EH (cell line): Measurements from ENCODE around the gene GNAO1.

ENCODE experiments used
- DNase-seq: peaks from one replicate; pipeline ENCODE4 v3.0.0-alpha.2; 2015; ENCODE audit warnings: low read depth

Gene GNAO1

DNA sequence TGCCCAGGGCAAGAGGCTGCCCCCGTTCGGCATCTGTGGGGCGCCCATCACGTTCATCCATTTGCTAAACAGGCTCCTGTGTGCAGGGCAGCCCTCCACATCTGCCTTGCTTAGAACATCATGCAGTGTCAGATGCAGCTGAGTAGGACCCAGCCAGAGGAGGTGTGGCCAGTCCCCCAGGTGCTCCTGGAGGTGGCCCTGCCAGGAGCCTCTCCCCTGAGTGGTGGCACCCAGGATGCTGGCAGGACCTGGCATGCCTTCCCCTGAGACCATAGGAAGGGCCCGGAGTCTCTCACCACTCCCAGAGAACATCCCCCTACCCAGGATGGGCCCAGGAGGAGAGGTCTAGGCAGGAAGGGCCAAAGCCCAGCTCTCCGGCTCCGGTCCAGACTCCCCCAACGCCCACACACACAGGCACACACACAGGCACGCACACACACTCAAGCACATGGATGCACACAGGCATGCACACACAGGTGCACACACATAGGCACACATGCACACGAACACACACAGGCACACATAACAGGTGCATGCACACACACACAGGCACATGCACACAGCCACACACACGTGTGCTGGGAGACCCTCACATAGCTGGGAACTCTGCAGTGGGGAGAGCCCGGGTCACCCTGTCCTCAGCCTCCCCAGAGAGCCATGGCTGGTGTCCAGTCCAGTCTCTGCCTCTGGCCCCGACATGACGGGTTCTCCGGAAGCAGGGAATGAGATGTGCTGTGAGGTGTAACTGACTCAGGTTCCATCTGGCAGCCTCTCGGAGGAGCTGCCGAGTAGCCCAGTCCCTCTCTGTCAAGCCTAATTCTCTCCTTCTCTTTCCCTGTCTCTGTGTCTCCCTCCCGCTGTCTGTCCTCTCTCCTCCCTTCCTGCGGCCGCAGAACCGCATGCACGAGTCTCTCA lies 159.5 kb downstream of the GNAO1 start:
- no peak for DNase-seq

DNA sequence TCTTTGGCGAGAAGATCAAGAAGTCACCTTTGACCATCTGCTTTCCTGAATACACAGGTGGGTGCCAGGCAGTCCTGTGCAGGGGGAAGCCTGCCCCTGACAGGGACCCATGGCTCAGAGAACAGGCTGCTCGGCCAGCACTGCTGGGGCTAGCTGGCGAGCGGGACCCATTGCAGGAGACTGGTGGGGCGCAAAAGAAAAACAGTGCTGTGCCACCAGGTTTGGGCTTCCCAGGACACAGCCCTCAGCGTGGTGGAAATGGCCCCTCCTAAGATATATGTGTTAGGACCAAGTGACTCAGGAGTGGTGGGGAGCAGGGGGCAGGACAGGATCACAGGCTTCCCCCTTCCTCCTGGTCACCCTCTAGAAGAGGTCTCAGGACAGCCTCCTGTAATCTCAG lies 160.2 kb downstream of the GNAO1 start:
- DNase-seq: no peak

DNA sequence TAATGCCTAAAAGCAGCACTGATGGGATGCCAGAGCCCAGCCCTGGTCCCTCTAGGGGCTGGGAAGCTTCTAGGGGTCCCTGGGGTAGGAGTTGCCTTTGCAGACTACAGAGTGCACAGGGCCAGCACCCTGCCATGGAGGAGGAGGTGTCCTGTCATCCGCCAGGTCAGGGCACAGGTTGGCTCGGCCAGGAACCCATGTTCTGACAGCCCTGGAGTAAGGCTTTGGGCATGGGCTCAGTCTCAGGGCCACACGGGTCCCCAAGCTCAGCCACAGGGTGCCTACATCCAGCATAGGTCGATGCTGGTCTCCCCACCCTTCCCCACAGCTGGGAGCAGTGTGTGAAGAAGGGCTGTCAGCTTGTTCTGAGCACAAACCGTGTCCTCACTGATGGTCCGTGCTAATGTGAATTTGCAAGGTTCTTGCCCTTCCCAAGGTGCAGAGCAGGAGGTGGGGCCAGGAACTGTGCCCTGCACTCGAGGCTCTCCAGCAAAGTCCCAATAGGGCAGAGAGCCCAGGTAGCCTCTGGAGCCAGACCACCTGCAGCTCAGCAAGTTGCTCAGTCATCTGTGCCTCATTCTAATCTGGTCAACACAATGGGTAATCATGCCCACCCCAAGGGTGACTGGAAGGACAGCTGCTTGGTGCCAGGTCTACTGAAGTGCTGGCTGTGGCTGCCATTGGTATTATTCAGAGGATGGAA lies 161.2 kb downstream of the GNAO1 start:
- DNase-seq: no peak

DNA sequence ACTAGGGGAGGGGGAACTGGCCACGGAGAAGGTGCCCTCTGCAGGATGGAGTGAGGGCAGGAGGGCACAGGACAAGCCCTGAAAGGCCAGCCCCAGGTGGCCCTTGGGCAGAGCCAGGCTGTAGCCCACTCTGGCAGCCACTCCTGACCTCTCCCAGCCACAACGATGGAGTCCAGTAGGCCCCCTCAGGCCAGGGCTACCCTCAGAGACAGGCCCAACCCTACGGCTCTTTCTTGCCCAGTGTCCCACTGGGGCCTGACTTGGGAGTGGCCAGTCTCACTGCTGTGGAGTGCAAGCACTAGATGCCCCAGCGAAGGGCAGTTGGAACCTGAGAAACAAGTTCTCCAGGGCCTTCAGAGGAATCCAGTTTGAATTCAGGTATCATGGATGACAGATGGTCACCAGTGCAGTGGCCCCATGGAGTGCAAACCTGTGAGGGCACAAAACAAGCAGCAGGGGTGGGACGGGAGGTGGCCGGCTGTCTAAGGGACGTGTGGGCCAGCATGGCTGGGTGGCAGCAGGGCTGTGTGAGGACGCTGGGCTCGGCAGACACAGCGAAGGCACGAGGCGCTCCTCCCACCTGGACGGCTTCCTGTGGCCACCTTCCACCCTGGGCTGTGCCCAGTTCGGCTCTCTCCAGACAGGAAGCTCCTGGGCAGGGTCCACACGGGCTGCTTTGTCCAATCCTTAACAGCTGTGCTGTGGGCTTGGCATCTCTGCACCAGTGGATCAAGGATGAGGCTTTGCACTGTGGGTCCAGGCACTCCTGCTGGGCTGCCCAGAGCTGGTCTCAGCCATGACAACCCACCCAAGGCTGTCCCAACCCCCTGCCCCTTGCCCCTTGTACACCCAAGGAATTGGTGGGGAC lies 162.0 kb downstream of the GNAO1 start:
- DNase-seq: no peak

DNA sequence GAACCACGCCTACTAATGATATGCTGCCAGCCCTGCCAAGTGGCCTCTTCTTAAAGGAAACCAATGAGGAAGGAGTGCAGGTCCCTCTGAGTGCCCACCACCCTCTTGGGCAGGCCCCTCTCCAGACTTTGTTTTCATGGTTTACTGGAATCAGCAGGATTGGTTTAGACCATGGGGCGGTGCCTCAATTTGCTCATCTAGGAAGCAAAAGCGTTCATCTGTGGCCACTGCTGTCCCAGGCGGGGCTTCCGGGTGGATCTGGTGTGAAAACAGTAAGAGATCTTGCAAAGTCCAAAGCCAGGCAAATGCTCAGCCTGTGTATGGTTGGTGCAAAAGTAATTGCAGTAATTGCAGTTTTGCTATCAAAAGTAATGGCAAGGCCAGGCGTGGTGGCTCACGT lies 162.7 kb downstream of the GNAO1 start:
- no peak for DNase-seq

DNA sequence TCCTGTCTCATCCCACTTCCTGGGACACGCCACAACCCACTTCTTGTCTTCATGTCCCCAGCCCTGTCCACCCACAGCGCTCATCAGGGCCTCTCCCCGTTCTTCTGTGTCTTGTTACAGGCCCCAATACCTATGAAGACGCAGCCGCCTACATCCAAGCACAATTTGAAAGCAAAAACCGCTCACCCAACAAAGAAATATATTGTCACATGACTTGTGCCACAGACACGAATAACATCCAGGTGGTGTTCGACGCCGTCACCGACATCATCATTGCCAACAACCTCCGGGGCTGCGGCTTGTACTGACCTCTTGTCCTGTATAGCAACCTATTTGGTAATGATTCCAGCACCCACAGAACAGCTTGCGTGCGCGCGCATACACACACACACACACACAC lies 163.5 kb downstream of the GNAO1 start:
- no peak for DNase-seq

DNA sequence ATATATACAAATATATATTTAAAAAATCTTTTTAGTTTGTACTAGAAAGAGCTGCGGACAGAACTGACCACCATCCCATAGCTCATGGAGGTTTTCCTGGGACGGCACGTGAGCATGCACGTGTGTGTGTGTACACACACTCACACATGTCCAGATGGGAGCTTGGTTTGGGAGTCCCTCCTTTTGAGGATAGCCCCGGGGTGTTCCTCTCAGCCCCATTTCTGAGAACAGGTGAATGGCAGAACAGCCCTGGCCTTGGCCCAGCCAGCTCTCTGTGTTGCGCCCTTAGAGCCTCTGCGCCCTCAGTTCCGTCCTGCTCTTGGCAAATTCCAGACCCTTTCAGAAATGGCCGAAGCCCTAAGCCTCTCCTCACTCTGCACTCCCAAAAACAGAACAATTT lies 163.9 kb downstream of the GNAO1 start:
- no peak for DNase-seq

DNA sequence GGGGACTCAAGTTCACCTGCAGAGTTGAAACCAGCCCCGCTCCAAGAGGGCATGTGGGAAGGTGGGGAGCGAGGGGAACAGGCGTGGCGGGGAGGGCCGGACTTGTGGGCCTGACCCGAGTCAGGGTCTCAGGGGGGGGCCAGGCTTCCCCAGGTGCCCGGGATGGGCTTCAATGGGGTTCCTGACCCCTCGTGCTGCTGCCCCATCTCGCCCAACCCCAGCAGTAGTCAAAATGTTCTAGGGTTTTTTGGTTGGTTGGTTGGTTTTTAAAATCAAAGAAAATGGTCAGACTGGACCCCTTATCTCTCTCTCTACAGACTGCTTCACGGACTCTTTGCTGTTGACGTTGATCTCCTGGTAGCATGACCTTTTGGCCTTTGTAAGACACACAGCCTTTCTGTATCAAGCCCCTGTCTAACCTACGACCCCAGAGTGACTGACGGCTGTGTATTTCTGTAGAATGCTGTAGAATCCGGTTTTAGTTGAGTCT lies 164.5 kb downstream of the GNAO1 start:
- no peak for DNase-seq

DNA sequence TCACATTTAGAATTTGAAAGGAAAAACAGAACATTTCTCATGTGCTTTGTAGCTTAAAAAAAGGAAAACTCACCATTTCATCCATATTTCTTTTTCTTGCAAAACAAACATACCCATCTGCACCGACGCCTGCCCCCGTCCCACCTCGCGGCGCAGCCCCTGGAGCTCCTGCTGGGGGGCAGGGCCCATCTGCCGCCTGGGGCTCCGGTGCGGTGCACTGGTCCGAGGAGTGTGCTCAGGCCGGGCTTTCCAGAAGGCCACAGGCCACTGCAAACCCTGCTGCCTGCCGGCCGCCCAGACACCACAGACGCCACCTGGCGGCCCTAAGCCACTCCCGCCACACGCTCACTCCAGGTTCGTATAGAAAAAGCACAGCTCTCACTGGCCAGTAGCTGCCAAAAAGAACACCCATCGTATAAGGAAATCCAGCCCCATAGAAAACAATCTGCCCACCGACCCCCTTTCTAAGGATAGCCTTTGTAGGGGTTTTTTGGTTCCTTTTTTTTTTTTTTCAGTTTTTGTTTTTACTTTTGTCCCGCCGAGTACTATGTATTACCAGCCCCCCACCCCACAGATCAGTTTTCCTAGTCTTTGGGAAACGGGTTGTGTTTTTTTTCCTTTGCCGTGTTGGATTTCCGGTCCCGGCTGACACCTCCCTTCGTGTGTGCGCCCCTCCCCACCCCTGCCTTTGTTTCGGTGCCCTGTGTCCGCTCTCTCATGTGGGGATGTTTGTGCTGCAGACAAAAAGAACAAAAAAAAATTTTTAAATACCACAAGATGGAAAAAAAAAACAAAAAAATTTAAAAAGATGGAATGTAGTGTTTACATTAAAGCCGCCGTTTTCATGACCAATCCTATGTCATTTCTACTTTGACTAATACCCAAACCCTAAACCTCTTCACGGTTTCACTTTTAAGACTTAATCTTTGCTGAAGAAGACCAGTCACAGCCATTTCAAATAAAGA lies 165.3 kb downstream of the GNAO1 start:
- peak; percentile 87 for DNase-seq

DNA sequence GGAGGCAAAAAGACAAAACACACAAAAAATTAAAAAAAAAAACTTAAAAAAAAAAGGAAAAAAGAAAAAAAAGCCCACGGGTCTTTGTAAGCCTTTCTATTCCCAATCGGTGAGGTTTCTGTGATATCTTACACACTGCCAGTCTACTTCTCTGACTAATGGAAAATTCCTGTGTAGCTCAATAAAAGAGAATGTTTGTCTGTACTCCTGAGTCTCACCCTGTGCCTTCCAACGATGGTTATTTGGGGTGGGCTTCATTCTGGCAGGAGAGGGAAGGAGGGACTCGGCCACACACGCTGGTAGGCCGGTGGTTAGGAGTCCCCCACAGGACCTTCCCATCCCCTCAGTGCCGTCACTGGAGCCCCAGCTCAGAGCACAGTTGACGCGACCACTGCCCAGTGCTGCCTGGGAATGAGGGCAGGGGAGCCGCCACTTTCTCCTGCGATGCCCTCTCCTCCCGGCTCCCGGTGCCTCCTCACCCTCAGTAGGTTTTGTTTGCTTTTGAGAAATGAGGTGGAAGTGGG lies 166.0 kb downstream of the GNAO1 start:
- DNase-seq: peak; percentile 73

DNA sequence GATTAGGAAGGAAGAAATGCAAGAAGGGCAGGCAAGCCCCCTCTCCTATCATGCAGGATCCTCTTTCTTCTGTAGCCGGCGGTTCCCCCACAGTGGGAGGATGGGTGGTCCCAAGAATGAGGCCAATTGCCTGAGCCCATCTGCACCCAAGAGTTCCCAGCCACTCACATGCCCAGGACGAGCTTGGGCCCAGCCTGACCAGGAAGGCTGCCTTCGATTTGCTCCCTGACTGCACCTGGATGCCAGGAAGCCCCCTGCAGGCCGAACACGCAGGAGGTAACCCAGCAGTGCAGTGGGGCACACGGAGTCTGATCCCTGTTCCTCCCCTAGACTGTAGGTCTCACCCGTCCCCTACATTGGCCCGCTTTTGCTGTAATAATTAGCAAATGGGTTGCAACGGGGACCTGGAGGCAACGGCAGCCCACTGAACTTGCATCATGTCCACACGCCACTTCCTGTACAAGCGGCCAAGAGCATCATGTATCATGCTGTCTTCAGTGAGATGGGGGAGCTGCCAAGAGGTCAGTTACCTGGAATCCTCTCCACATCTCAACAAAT lies 166.6 kb downstream of the GNAO1 start:
- DNase-seq: no peak

DNA sequence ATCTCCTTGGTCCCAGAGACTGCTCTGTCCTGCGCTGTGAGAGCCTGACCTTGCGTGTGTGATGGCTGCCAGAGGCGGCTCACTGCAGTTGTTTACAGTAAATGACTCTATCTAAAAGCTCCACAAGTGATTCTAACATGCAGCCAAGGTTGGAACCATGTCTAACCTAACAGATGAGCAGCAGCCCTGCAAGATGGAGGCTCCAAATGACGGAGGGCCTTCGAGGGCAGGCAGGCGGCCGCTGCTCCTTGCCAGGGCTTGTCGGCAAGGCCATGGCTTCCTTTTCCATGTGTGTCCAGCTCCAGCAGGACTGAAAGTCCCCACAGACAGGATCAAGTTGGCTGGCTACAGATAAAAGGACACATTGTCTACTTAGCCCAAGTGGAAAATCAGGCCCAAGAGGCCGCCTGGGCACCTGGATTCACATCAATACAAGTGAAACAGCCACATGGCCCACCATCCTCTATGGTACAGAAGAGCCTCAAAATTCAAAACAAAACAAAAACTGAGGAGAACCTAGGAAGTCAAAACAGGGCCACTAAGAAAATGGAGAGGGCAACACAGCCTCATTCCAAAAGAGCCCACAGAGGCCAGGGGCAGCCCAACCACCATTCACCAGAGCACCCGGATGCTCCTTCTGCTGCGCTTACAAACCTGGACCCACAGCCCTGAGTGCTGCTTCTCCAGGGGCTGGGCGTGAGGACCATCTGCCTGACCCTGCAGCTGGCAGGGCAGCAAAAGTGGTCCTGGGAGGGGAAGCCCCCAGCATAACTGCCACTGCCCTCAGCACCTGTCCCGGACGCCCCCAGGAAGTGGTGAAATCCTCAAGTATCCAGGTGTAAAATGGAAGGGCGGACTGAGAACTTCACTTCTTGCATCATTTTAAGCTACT lies 169.1 kb downstream of the GNAO1 start:
- no peak for DNase-seq

DNA sequence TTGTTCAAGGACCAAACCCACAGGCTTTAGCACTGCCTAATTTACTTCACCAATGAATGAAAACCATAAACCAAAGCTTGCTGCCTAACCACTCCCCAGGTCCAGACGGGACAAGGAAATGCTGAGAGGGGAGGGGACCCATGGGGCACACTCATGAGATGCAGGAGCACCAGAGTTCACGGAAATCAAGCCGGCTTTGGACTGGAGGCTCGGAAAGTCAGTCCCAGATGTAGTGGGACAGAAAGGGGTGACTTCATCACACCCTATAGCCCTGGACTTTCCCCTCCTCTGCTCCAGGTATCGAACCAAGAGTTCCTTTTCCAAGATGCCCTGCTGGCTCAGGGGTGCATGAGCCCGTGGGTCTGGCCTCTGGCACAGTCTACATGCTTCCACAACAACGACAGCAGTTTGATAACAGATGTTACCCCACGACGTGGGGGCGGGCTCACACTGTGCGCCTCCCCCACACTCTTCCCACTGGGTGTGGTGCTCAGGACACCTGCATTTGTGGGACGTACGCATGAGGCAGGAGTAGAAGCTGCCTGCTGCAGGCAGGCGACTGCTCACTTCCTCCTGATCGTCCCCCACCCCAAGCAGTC lies 170.9 kb downstream of the GNAO1 start:
- DNase-seq: no peak

DNA sequence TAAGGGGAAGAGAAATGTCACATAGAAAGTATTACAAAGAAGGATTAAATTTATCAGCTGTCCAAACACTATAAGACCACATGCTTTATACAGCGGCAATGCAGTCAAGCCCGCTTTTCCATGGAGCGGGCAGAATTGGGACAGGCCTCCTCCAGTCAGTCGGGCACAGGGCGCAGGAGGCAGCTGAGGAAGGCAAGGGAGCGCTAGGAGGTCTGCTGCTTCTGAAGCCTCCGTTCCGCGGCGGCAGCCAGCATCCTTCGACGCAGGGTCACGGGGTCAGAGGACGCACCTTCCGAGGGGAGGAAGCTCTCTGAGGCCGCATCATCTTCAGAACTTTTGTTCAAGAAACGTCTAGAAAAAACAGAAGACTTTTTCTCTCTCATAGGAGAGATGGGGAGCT lies 171.4 kb downstream of the GNAO1 start:
- no peak for DNase-seq

DNA sequence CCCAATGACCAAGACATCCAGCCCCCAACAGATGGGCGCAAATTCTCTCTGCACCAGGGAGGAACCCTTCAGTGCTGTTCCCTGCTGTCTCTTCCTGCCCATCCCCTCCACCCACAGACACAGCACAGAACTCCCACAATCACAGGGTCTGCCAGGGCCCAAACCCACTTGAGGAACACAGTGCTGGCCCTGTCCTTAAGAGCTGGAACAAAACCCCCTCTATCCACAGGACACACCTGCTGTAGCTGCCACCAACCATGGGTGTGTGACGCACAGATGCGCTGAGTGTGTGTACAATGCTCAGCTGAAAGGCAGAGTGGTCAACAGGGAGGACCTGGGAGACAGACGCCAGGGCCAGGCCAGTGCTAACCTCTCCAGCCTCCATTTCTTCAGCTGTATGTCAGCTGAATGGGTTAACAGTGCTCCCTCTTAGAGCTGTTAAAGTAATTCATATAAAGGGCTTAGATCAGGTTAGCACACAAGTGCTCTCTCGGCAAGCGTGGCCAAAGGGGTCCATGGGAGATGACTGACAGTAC lies 172.0 kb downstream of the GNAO1 start:
- DNase-seq: no peak

DNA sequence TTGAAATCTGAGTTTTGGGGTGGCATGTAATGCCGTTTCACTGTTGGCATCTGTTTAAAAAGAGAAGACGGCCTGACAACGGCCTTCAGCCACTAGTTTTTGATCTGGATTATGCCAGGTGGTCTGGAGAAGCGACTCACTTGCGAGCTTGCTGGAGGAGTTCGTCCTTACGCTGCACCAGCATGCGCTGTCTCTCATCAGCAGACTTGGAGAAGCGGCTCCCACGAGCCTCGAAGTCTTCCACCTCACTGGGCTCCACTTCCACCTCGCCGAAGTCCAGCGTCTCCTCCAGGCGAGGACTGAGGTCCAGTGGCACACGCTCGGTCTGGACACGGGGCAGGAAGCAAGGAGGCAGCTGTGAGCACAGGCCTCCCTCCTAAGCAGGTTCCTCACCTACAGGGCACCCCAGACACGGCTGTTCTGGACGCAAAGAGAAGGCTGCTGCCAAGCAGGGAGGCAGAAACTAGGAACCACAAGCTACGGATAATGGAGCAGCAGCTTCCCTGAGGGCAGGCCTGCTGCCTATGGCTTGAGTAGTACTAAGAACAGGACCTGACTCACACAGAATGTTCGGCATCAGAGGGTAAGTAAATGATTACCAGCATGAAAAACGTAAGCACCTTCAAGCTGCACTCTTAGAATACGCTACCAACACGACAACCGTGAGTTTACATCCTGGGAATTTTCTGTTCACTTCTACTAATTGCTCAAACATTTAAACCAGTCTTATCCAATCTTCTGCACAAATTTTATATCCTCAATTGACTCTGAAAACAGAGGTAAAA lies 172.7 kb downstream of the GNAO1 start:
- no peak for DNase-seq

DNA sequence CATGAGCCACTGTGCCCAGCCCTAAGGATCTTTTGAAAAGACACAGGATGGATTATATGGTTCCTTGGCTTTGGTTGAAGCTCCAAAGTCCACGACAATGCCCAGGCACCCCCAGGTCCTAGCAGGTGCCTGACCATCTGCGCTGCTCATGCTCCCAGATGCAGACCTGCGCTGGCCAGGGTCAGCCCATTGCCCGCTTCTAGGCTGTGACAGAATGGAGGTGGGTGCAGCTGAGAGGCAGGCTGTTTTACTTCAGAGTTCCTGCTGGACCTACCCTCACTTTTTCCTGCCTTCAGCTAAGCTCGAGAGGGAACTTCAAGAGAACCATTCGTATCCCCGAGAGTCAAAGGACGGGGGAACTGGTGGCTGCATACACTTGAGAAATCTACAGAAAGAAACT lies 173.6 kb downstream of the GNAO1 start:
- no peak for DNase-seq

DNA sequence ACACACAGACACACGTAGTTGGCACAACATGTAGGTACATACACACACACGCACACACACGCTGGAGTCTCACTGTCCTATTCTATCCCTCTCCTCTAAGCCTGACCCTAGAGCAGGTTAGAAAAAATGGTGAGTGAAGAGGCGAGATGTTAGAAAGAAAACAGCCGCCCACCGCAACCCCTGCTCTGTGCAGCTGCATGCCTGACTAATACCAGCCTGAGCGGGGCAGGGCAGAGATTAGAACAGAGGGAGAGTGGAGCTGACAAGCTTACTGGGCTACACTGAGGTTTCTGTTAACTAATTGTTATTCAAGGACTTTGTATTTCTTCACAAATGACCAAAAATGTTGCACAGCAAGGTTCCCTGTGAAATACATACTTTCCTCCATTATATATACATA lies 174.3 kb downstream of the GNAO1 start:
- DNase-seq: no peak
